ENCODE results near the gene TST.
A peak's percentile ranks its signal among the peaks of the same experiment; 100 is the strongest.

Gene TST

GRCh38 chr22:37018086-37018814 is 997 bp downstream of the TST start:
- H3K9ac ChIP-seq (ENCODE audit: low read depth, low read length): peak overlapping the region; percentile 91
- H3K4me1 ChIP-seq (ENCODE audit: insufficient read depth, low read length): peaks cover 7% of the 10 kb centered on the region
- H3K9me3 ChIP-seq (ENCODE audit: control insufficient read depth, insufficient read depth, low read length): no peaks in the 10 kb centered on the region
- H3K36me3 ChIP-seq (ENCODE audit: insufficient read depth, low read length): no peaks in the 10 kb centered on the region

GRCh38 chr22:37017356-37017755 is 1.9 kb downstream of the TST start:
- no peaks in the 10 kb centered on the region for H3K36me3 ChIP-seq (ENCODE audit: insufficient read depth, low read length)
- no peak overlapping the region for H3K9ac ChIP-seq (ENCODE audit: low read depth, low read length)
- no peaks in the 10 kb centered on the region for H3K9me3 ChIP-seq (ENCODE audit: control insufficient read depth, insufficient read depth, low read length)
- H3K4me1 ChIP-seq (ENCODE audit: insufficient read depth, low read length): peaks cover 7% of the 10 kb centered on the region

DNA sequence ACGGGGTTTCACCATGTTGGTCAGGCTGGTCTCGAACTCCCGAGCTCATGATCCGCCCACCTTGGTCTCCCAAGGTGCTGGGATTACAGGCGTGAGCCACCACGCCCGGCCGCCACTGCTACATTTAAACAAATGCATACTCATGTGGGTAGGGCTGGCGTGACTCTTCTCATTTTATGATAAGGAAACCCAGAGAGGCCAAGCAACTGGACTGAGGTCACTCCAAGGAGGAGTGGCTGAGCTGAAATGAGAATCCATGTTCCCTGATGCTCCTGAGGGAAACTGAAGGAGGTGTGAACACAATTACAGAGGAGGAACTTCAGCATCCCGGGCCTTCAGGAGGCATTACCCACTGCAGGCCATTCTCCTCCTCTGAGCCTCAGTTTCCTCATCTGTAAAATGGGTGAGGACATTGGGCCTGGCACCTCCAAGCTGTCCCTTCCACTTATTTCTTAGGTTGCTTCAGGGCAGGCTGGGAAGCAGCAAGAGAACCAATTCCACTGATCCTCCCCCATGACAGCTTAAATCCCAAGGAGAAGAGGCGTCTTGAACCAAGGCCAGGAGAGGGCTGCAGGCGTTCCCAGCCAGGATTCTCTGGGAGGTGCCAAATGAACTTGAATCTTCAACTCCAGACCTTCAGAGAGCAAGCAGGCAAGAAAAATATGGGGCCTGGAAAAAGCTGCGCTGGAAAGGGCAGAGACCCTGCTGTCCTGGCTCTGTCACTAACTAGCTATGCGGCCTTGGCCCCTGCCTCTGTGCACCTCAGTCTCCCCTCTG is 2.9 kb downstream of the TST start:
- Histone ChIP-seq H3K36me3 (ENCODE audit: insufficient read depth, low read length) (no peaks in the 10 kb centered on the region), H3K9me3 (ENCODE audit: control insufficient read depth, insufficient read depth, low read length) (no peaks in the 10 kb centered on the region), H3K9ac (ENCODE audit: low read depth, low read length) (no peak overlapping the region), H3K4me1 (ENCODE audit: insufficient read depth, low read length) (peaks cover 7% of the 10 kb centered on the region)

DNA sequence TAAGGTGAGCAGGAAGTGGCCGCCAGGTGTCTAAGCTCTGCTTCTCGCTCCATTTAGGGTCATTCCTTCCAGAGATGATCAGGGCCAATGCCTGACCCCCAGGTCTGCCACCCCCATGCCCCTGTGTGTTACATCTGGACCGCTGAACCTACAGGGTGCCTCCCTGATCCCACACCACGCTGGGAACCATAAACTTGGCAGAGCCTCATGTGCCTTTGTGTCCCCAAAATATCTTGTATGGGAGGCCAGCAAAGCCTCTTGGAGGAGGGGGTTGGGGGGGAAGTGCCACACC is 3.7 kb downstream of the TST start:
- Histone ChIP-seq H3K9ac (ENCODE audit: low read depth, low read length) (no peak overlapping the region), H3K9me3 (ENCODE audit: control insufficient read depth, insufficient read depth, low read length) (no peaks in the 10 kb centered on the region), H3K36me3 (ENCODE audit: insufficient read depth, low read length) (no peaks in the 10 kb centered on the region), H3K4me1 (ENCODE audit: insufficient read depth, low read length) (peaks cover 7% of the 10 kb centered on the region)

- no peak overlapping the region for H3K9ac ChIP-seq (ENCODE audit: low read depth, low read length)
- peaks cover 7% of the 10 kb centered on the region for H3K4me1 ChIP-seq (ENCODE audit: insufficient read depth, low read length)
- H3K36me3 ChIP-seq (ENCODE audit: insufficient read depth, low read length): no peaks in the 10 kb centered on the region
- no peaks in the 10 kb centered on the region for H3K9me3 ChIP-seq (ENCODE audit: control insufficient read depth, insufficient read depth, low read length)
Observed at GRCh38 chr22:37014835-37015586, 4.2 kb downstream of the TST start.

GRCh38 chr22:37014415-37014806 is 4.8 kb downstream of the TST start:
- H3K9me3 ChIP-seq (ENCODE audit: control insufficient read depth, insufficient read depth, low read length): no peaks in the 10 kb centered on the region
- H3K9ac ChIP-seq (ENCODE audit: low read depth, low read length): no peak overlapping the region
- H3K4me1 ChIP-seq (ENCODE audit: insufficient read depth, low read length): peaks cover 7% of the 10 kb centered on the region
- H3K36me3 ChIP-seq (ENCODE audit: insufficient read depth, low read length): no peaks in the 10 kb centered on the region

DNA sequence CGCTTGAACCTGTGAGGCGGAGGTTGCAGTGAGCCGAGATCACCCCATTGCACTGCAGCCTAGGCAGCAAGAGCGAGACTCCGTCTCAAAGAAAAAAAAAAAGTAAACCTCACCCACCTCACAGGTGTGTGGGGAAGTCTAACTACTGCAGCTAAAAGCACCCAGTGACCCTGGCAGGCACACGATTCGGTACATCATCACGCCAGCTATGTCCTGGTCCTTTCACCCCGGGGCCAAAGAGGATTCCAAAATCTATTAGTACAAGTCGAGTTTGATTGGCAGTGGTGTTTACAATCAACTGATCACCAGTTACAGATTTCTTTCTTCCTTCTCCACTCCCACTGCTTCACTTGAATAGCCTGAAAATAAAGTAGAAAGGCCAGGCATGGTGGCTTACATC is 6.3 kb downstream of the TST start:
- Histone ChIP-seq H3K9ac (ENCODE audit: low read depth, low read length) (no peak overlapping the region), H3K9me3 (ENCODE audit: control insufficient read depth, insufficient read depth, low read length) (no peaks in the 10 kb centered on the region), H3K4me1 (ENCODE audit: insufficient read depth, low read length) (peaks cover 7% of the 10 kb centered on the region), H3K36me3 (ENCODE audit: insufficient read depth, low read length) (no peaks in the 10 kb centered on the region)

GRCh38 chr22:37012262-37012904 is 6.9 kb downstream of the TST start:
- H3K9me3 ChIP-seq (ENCODE audit: control insufficient read depth, insufficient read depth, low read length): no peaks in the 10 kb centered on the region

GRCh38 chr22:37011472-37011871 is 7.8 kb downstream of the TST start:
- no peak overlapping the region for H3K9ac ChIP-seq (ENCODE audit: low read depth, low read length)
- H3K9me3 ChIP-seq (ENCODE audit: control insufficient read depth, insufficient read depth, low read length): no peaks in the 10 kb centered on the region
- H3K4me1 ChIP-seq (ENCODE audit: insufficient read depth, low read length): peaks cover 7% of the 10 kb centered on the region
- H3K36me3 ChIP-seq (ENCODE audit: insufficient read depth, low read length): no peaks in the 10 kb centered on the region

More at GRCh38 chr22:37012262-37012904, 6.9 kb downstream of the TST start:
- H3K4me1 ChIP-seq (ENCODE audit: insufficient read depth, low read length): peaks cover 7% of the 10 kb centered on the region
- H3K9ac ChIP-seq (ENCODE audit: low read depth, low read length): no peak overlapping the region
- H3K36me3 ChIP-seq (ENCODE audit: insufficient read depth, low read length): no peaks in the 10 kb centered on the region

DNA sequence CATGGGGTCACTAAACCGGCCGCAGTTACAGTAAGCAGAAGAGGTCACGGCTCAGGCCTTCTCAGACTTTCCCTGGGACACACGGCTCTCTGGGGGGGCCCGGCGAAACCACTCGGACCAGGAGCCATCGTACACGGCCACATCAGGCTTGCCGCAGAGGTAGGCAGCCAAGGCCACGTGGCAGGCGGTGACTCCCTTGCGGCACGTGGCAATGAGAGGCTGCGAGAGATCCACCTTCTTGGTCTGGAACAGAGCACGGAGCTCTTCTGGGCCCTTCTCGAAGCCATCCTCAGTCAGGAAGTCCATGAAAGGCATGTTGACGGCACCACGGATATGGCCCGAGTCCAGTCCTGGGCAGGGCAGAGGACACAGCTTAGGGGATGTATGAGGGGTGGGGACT is 8.3 kb downstream of the TST start:
- H3K4me1 ChIP-seq (ENCODE audit: insufficient read depth, low read length): peaks cover 7% of the 10 kb centered on the region
- no peaks in the 10 kb centered on the region for H3K36me3 ChIP-seq (ENCODE audit: insufficient read depth, low read length)
- no peaks in the 10 kb centered on the region for H3K9me3 ChIP-seq (ENCODE audit: control insufficient read depth, insufficient read depth, low read length)
- H3K9ac ChIP-seq (ENCODE audit: low read depth, low read length): no peak overlapping the region

DNA sequence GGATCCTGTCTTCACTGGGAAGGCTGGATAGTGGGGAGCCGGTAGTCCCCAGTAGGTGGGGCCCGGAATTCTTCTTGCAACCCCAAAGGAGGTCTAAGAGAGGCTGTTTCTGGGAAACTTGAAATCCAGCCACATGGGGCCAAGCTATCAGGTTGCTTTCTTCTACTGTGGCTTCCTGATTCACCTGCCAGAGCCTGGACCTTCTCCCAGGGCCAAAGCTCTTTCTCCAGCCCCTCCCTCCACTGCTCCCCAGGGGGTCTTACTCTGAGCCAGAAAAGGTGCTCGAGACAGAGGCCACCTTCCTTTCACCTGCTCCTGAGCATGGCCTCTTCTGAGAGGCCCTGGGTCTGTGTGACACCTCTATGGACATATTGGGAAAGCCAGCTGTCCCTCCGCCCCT is 9.1 kb downstream of the TST start:
- Histone ChIP-seq H3K36me3 (ENCODE audit: insufficient read depth, low read length) (no peaks in the 10 kb centered on the region), H3K9ac (ENCODE audit: low read depth, low read length) (no peak overlapping the region), H3K4me1 (ENCODE audit: insufficient read depth, low read length) (peaks cover 4% of the 10 kb centered on the region), H3K9me3 (ENCODE audit: control insufficient read depth, insufficient read depth, low read length) (no peaks in the 10 kb centered on the region)

GRCh38 chr22:37009490-37009889 is 9.8 kb downstream of the TST start:
- H3K9ac ChIP-seq (ENCODE audit: low read depth, low read length): no peak overlapping the region
- H3K36me3 ChIP-seq (ENCODE audit: insufficient read depth, low read length): no peaks in the 10 kb centered on the region
- H3K9me3 ChIP-seq (ENCODE audit: control insufficient read depth, insufficient read depth, low read length): no peaks in the 10 kb centered on the region
- no peaks in the 10 kb centered on the region for H3K4me1 ChIP-seq (ENCODE audit: insufficient read depth, low read length)

DNA sequence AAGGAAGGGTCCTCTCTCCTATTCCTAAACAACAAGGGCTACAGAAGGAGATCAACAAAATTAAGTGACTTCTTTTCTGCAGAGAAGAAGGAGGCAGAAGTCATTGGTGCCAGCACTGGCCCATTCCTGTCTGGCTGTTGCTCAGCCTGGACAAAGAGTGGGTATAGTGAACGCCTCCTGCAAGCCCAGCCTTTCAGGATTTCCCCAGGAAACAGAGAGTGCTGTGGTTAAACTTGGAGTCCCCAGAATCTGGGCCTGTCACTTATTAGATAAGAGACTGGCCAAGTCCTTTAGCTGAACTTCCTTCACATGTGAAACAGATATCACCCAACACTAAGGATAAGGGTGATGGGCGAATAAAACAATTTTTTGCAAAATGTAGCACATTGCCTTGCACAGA is 10.9 kb downstream of the TST start:
- Histone ChIP-seq H3K36me3 (ENCODE audit: insufficient read depth, low read length) (no peaks in the 10 kb centered on the region), H3K4me1 (ENCODE audit: insufficient read depth, low read length) (no peaks in the 10 kb centered on the region), H3K9ac (ENCODE audit: low read depth, low read length) (no peak overlapping the region), H3K9me3 (ENCODE audit: control insufficient read depth, insufficient read depth, low read length) (no peaks in the 10 kb centered on the region)

DNA sequence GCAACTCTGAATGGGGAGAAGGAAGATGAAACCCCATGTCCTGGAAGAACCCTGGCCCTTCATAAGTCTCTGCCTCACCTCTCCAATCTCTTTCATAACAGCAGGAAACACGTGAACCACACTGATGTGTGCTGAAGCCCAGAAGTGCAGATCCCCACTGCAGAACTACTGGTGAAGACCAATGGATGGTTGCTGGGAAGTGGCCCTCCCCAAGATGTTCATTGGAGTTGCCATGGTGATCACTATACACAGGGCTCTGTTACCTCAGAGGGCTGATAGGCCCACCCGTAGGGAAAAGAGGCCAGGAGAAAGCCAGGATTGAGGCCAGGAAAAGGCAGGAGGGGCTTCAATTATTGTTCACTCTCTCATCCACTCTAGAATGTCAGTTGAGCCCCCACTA is 11.6 kb downstream of the TST start:
- H3K36me3 ChIP-seq (ENCODE audit: insufficient read depth, low read length): no peaks in the 10 kb centered on the region
- H3K9me3 ChIP-seq (ENCODE audit: control insufficient read depth, insufficient read depth, low read length): no peaks in the 10 kb centered on the region
- no peak overlapping the region for H3K9ac ChIP-seq (ENCODE audit: low read depth, low read length)
- H3K4me1 ChIP-seq (ENCODE audit: insufficient read depth, low read length): no peaks in the 10 kb centered on the region

Data from ES-I3 (cell line).